Brain microvascular endothelial cell (primary cell): ENCODE measurements around the gene ATF7.

Source experiments
- DNase-seq: peaks from one replicate; pipeline ENCODE4 v3.0.0-alpha.2; 2020
- H3K27ac ChIP-seq: fragments of 250-450 bp; sonication (Bioruptor Pico); 2 replicates; pipeline ENCODE4 v1.5.1; 2020; ENCODE audit warnings: mild to moderate bottlenecking, moderate library complexity
- H3K27me3 ChIP-seq: fragments of 250-450 bp; sonication (Bioruptor Pico); replicated peaks from 2 replicates; pipeline ENCODE4 v1.5.1; 2020; ENCODE audit warnings: mild to moderate bottlenecking
- H3K36me3 ChIP-seq: fragments of 250-450 bp; sonication (Bioruptor Pico); replicated peaks from 2 replicates; pipeline ENCODE4 v1.5.1; 2020; ENCODE audit warnings: mild to moderate bottlenecking
- H3K4me3 ChIP-seq: 2 replicates; pipeline ENCODE4 v1.5.1; 2011; ENCODE audit warnings: low read depth, mild to moderate bottlenecking, control low read depth, low read length, moderate library complexity
- in situ Hi-C: cut with HindIII; loops from 2 replicates; pipeline ENCODE4 v1.10.0; 2017; ENCODE audit warnings: low sequenced_read_pairs, low pct_ligation_motif_present
- TF ChIP-seq, protein P1 (sequence below): IDR thresholded peaks from 2 replicates; pipeline ENCODE4 v1.5.1; 2011; ENCODE audit warnings: low read depth, mild to moderate bottlenecking, moderate library complexity, low read length, control low read depth, inconsistent platforms; ENCODE audit errors: missing control alignments

Gene ATF7

DNA sequence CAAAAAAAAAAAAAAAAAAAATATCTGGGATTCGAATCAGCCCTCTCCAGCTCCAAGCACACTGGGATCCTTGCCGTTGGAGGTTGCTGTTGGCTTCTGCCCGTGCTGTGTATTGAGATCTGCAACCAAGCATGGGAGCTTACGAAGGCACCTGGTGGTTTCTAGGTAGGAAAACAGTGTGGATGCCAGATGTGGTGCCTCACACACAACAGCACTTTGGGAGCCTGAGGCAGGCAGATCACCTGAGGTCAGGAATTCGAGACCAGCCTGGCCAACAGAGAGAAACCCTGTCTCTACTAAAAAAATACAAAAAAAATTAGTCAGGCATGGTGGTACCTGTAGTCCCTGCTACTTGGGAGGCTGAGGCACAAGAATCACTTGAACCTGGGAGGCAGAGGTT, 47.4 kb downstream of the ATF7 start:
- H3K27ac ChIP-seq: no peak overlapping the region
- H3K27me3 ChIP-seq: no peaks in the 10 kb centered on the region
- TF ChIP-seq, protein P1, sequence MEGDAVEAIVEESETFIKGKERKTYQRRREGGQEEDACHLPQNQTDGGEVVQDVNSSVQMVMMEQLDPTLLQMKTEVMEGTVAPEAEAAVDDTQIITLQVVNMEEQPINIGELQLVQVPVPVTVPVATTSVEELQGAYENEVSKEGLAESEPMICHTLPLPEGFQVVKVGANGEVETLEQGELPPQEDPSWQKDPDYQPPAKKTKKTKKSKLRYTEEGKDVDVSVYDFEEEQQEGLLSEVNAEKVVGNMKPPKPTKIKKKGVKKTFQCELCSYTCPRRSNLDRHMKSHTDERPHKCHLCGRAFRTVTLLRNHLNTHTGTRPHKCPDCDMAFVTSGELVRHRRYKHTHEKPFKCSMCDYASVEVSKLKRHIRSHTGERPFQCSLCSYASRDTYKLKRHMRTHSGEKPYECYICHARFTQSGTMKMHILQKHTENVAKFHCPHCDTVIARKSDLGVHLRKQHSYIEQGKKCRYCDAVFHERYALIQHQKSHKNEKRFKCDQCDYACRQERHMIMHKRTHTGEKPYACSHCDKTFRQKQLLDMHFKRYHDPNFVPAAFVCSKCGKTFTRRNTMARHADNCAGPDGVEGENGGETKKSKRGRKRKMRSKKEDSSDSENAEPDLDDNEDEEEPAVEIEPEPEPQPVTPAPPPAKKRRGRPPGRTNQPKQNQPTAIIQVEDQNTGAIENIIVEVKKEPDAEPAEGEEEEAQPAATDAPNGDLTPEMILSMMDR: no peak
- in situ Hi-C loops: no loop called here
- no peaks in the 10 kb centered on the region for H3K36me3 ChIP-seq
- H3K4me3 ChIP-seq: no peak overlapping the region
- no peak for DNase-seq

DNA sequence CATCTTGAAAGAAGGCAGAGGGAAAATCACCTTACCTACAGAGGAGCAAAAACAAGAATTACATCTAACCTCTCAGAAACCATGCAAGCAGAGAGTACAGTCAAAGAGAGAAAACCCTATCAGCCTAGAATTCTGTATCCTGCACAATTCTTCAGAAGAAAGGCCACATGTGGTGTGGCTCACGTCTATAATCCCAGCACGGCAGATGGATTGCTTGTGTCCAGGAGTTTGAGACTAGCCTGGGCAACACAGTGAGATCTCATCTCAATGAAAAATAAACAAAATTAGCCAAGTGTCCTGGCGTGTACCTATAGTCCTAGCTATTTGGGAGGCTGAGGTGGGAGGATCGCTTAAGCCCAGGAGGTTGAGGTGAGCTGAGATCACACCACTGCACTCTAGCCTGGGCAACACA, 48.2 kb downstream of the ATF7 start:
- Histone ChIP-seq H3K27ac (no peak overlapping the region), H3K27me3 (no peaks in the 10 kb centered on the region), H3K4me3 (no peak overlapping the region), H3K36me3 (no peaks in the 10 kb centered on the region)
- no peak for DNase-seq
- TF ChIP-seq, protein P1: no peak
- in situ Hi-C loops: no loop called here

DNA sequence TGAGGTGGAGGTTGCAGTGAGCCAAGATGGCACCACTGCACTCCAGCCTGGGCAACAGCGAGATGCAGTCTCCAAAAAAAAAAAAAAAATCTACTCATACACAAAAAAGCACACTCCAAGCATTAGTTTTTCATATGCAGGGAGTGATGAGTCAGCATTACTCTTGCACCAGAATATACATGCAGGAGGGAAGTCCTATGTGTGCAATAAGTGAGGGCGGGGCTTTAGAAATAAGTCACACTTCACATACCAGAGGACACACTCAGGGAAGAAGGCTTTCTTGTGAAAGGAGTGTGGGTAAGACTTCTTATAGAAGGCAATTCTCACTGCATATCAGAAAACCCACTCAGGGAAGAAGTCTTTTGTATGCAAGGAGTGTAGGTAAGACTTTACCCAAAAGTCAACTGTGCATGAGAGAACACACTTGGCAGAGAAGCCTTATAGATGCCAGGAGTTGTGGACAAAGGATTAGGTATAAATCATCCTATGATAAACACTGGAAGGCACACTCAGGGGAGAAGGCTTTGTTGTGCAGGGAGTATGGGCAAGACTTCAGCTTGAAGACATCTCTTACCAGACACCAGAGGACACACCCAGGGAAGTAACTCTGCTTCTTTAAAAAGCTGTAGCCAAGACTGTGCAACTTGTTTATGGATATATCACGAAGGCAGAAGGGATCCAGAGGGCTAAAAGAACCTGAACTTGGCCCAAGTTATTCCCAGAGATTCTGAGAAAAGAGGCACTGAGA, 50.5 kb downstream of the ATF7 start:
- peak; percentile 41 for DNase-seq
- in situ Hi-C loops: no loop called here
- H3K27me3 ChIP-seq: no peaks in the 10 kb centered on the region
- H3K27ac ChIP-seq: no peak overlapping the region
- TF ChIP-seq, protein P1: no peak
- no peaks in the 10 kb centered on the region for H3K36me3 ChIP-seq
- H3K4me3 ChIP-seq: no peak overlapping the region

DNA sequence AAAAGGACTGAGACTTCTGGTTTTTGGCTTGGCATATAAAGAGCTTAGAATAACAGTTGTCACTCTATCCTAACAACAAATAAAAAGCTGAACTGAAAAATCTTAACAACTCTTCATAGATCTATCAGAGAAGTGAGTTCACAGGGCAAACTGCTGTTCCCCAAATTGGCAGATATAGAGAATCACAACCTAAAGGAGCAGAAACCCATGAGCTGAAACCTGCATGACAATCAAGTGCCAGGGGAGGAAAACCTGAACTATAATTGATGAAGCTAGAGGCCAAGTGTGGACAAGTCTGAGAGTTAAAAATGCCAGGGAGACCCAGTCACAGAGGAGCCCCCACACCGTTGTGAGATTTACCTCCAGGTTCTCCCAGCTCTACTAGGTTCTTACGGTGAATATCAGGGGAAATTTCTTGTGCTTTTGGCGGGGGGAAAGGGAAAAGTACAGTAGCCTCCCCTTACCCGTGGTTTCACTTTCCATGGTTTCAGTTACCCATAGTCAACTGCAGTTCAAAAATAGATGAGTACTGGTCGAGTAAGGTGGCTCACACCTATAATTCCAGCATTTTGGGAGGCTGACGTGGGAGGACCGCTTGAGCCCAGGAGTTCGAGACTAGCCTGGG, 53.9 kb downstream of the ATF7 start:
- H3K27ac ChIP-seq: no peak overlapping the region
- DNase-seq: no peak
- in situ Hi-C loops: no loop called here
- no peaks in the 10 kb centered on the region for H3K27me3 ChIP-seq
- H3K36me3 ChIP-seq: no peaks in the 10 kb centered on the region
- no peak overlapping the region for H3K4me3 ChIP-seq
- TF ChIP-seq, protein P1: no peak

DNA sequence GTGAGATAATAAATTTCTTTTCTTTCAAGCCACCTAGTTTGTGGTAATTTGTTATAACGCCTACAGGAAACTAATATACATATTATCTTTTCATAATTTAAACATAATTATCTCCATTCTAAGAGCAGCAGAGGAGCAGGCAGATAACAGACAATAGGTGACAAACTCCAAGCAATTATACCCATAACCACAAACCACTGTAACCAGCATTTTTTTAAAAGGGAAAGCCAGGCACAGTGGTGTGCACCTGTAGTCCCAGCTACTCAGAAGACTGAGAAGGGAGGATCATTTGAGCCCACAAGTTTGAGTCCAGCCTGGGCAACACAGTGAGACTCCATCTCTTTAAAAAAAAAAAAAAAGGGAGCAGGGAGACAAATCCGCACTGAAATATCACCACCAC, 54.9 kb downstream of the ATF7 start:
- in situ Hi-C loops: no loop called here
- no peak for DNase-seq
- no peak overlapping the region for H3K4me3 ChIP-seq
- no peak overlapping the region for H3K27ac ChIP-seq
- no peaks in the 10 kb centered on the region for H3K36me3 ChIP-seq
- no peaks in the 10 kb centered on the region for H3K27me3 ChIP-seq
- TF ChIP-seq, protein P1: no peak
